Body of pancreas (tissue), 4 donors: ENCODE results near the gene CD81. TPM values are rescaled to one million over a fixed set of nuclear protein-coding genes. Genes with fewer than 3 reads are reported as not detected.

Experiments
- ATAC-seq: fragments of 150-250 bp; one replicate; pipeline ENCODE4 v1.9.1; 2016
- DNase-seq, 4 donors: peaks; one replicate each; pipeline ENCODE4 v3.0.0-alpha.2; 2019
- H3K27ac ChIP-seq, 4 donors: fragments of 200-600 bp; sonication (generic); 1 replicate in 3 of 4; 2 replicates in 1 of 4; pipeline versions ENCODE4 v1.5.1 to v1.6.1; 2016 to 2019; ENCODE audit warnings: mild to moderate bottlenecking in 1 of 4, mixed read lengths in 1 of 4, moderate library complexity in 1 of 4
- H3K27me3 ChIP-seq, 2 donors: fragments of 200-600 bp; sonication (generic); one replicate each; pipeline ENCODE4 v1.6.0; 2016; ENCODE audit warnings: mild to moderate bottlenecking in 1 of 2
- H3K36me3 ChIP-seq, 2 donors: fragments of 200-600 bp; sonication (generic); replicated peaks in 1 of 2; 2 replicates each; pipeline ENCODE4 v1.5.1; 2016; ENCODE audit warnings: low read depth in 2 of 2; ENCODE audit not compliant: insufficient read depth in 1 of 2
- H3K4me1 ChIP-seq: fragments of 200-600 bp; sonication (generic); one replicate; pipeline ENCODE4 v1.6.0; 2016
- H3K4me3 ChIP-seq, 2 donors: fragments of 200-600 bp; sonication (generic); 1 replicate in 1 of 2; 2 replicates in 1 of 2; pipeline ENCODE4 v1.5.1; 2016 to 2019
- H3K9me3 ChIP-seq, 3 donors: fragments of 200-600 bp; sonication (generic); 1 replicate in 2 of 3; 2 replicates in 1 of 3; pipeline ENCODE4 v1.5.1; 2016
- POLR2A ChIP-seq, 3 donors: fragments of 450-650 bp; IDR thresholded peaks; one replicate each; pipeline ENCODE4 v1.6.1; 2016; ENCODE audit warnings: antibody characterized with exemption in 3 of 3, mild to moderate bottlenecking in 2 of 3
- whole genome bisulfite sequencing, 2 donors: methylation state at CpG; one replicate each; pipeline ENCODE4 v1.1.5; 2017; 5-methylcytosine and 5-hydroxymethylcytosine counted together
- intact Hi-C: fragments of 100-400 bp; cut with DNase I; formaldehyde crosslinking; loops from one replicate; pipeline ENCODE4 v1.15.1; 2023
- total RNA-seq, 2 donors: library from RNA; depleted of rRNA; stranded (reverse); fragments of >200 nt; gene quantifications; one replicate each; pipeline ENCODE4 v1.1.0, GENCODE V29; 2016
- TF ChIP-seq, protein P1 (sequence below), 7 experiments: fragments of 450-650 bp in 4 of 7; fragments of 200-600 bp in 3 of 7; sonication (generic) in 3 of 7; IDR thresholded peaks; one replicate each; pipeline ENCODE4 v1.5.1; 2016 to 2019; ENCODE audit warnings: antibody characterized with exemption in 7 of 7

Gene CD81
- total RNA-seq, 2 donors from 2014 or later = 217 to 332 TPM

DNA sequence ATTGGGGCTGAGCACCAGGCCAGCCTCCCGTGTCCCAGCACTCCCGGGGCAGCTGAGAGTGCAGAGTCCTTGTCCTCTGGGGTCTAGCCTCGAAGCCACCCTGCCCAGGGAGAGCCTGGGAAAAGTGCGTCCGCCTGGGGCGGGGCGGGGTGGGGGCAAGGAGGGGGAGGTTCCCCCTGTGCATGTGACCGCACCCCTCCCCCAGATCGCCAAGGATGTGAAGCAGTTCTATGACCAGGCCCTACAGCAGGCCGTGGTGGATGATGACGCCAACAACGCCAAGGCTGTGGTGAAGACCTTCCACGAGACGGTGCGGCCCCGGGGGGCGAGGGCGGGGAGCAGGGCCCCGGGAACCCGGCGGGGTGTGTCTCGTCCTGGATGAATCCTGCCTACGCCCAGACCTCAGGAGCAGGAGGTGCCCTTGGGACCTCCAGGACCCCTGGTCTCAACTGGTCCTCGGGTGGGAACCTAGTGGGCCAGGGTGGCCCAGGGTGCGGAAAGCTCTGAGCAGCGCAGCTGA is 18.2 kb downstream of the CD81 start:
- Histone ChIP-seq H3K9me3 (no peaks in the 10 kb centered on the region), H3K36me3 (peaks cover 0 to 17% of the 10 kb centered on the region in 2 donors), H3K4me3 (no peak overlapping the region), H3K4me1 (peaks cover 17% of the 10 kb centered on the region), H3K27me3 (no peaks in the 10 kb centered on the region), H3K27ac (peak overlapping the region in 1 of 4 donors; percentile 10)
- TF ChIP-seq, protein P1, sequence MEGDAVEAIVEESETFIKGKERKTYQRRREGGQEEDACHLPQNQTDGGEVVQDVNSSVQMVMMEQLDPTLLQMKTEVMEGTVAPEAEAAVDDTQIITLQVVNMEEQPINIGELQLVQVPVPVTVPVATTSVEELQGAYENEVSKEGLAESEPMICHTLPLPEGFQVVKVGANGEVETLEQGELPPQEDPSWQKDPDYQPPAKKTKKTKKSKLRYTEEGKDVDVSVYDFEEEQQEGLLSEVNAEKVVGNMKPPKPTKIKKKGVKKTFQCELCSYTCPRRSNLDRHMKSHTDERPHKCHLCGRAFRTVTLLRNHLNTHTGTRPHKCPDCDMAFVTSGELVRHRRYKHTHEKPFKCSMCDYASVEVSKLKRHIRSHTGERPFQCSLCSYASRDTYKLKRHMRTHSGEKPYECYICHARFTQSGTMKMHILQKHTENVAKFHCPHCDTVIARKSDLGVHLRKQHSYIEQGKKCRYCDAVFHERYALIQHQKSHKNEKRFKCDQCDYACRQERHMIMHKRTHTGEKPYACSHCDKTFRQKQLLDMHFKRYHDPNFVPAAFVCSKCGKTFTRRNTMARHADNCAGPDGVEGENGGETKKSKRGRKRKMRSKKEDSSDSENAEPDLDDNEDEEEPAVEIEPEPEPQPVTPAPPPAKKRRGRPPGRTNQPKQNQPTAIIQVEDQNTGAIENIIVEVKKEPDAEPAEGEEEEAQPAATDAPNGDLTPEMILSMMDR (IDR thresholded peaks at IDR 0.05) = no peak
- 93% methylated on average over 26 of the region's 26 CpGs; no CpG with 5 or more reads in 1 of the 2 donors for WGBS, 2 donors
- intact Hi-C loops = no loop called here
- ATAC-seq (no peak), DNase-seq (no peak)

DNA sequence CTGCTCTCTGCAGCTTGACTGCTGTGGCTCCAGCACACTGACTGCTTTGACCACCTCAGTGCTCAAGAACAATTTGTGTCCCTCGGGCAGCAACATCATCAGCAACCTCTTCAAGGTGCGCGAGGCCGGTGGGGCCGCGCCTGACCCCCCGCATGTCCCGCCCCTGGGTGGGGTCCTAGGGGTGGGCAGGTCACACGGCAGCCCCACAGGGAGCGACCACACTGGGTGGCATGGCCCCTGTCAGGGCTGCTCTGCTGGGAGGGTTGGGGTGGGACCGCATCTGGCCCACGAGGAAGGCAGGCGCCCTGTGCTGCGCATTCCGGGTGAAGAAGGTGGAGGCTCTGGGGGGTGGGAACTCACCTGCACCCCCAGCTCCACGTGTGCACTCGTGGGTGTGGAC is 18.7 kb downstream of the CD81 start:
- Histone ChIP-seq H3K4me1 (peaks cover 15% of the 10 kb centered on the region), H3K9me3 (no peaks in the 10 kb centered on the region), H3K4me3 (no peak overlapping the region), H3K27me3 (no peaks in the 10 kb centered on the region), H3K36me3 (peaks cover 0 to 17% of the 10 kb centered on the region in 2 donors), H3K27ac (no peak overlapping the region)
- TF ChIP-seq, protein P1 (IDR thresholded peaks at IDR 0.05) = no peak
- no peak for TF ChIP-seq POLR2A (IDR thresholded peaks at IDR 0.05)
- intact Hi-C loops = no loop called here
- ATAC-seq = no peak
- DNase-seq = no peak
- WGBS, 2 donors = 87 to 94% methylated on average over 10 to 17 of the region's 17 CpGs

DNA sequence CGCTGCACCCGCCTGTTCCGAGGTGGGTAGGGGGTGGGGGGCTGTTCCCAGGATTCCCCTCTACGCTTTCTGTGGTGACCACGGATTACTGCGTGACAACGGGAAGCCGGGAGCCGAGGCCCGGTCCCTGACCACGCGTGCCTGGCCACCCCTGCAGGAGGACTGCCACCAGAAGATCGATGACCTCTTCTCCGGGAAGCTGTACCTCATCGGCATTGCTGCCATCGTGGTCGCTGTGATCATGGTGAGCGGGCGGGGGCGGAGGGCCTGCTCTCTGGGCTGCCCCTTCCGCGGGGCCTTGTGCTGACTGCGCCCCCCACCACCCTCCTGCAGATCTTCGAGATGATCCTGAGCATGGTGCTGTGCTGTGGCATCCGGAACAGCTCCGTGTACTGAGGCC is 19.4 kb downstream of the CD81 start:
- Histone ChIP-seq H3K4me1 (peaks cover 19% of the 10 kb centered on the region), H3K36me3 (peaks cover 0 to 17% of the 10 kb centered on the region in 2 donors), H3K27ac (no peak overlapping the region), H3K4me3 (no peak overlapping the region), H3K9me3 (no peaks in the 10 kb centered on the region), H3K27me3 (no peaks in the 10 kb centered on the region)
- WGBS, 2 donors = 91 to 93% methylated on average over 24 to 26 of the region's 26 CpGs
- ATAC-seq (no peak), DNase-seq (no peak)
- intact Hi-C loops = no loop called here
- TF ChIP-seq POLR2A (IDR thresholded peaks at IDR 0.05) = no peak
- TF ChIP-seq, protein P1 (IDR thresholded peaks at IDR 0.05) = no peak

DNA sequence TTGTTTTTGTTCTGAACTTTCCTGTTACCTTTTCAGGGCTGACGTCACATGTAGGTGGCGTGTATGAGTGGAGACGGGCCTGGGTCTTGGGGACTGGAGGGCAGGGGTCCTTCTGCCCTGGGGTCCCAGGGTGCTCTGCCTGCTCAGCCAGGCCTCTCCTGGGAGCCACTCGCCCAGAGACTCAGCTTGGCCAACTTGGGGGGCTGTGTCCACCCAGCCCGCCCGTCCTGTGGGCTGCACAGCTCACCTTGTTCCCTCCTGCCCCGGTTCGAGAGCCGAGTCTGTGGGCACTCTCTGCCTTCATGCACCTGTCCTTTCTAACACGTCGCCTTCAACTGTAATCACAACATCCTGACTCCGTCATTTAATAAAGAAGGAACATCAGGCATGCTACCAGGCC is 19.9 kb downstream of the CD81 start:
- intact Hi-C loops = no loop called here
- Histone ChIP-seq H3K9me3 (no peaks in the 10 kb centered on the region), H3K4me1 (peaks cover 25% of the 10 kb centered on the region), H3K27ac (no peak overlapping the region), H3K27me3 (no peaks in the 10 kb centered on the region), H3K4me3 (no peak overlapping the region), H3K36me3 (peaks cover 0 to 17% of the 10 kb centered on the region in 2 donors)
- ATAC-seq (no peak), DNase-seq (no peak)
- TF ChIP-seq, protein P1 (IDR thresholded peaks at IDR 0.05) = no peak
- no peak for TF ChIP-seq POLR2A (IDR thresholded peaks at IDR 0.05)
- 85 to 91% methylated on average over 12 of the region's 12 CpGs for WGBS, 2 donors

DNA sequence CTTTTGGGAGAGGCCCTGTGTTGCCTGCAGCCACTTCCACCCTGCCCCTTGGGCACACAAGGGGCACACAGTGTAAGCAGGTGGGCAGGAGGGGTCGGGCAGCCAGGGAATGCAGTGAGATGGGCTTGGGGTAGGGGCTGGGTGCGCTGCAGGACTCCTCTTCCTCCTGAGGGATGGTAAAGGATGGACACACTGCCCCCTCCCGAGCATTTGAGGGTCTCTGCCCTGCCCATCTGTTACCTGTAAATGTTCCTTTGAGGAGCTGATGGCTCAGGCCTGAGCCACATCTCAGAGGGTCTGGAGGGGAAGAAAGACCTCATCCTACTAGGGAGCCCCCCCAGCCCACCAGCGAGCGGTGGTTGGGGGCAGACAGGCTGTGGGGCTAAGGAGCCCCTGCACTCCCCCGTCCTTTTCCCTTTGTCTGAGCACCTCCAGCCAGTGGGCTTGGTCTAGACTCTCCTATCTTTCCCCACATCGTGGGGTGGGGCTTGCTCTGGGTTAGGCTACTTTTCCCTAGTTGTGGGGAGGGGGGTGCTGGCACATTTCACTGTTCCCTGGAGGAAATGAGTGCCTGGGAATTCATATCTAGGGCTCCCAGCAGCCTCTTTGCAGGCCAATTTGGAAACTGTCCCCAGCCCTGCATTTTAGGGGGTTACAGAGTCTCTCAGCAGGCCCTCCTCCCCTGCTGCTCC is 21.7 kb downstream of the CD81 start:
- no peak for ATAC-seq
- no peaks in the 10 kb centered on the region for H3K9me3 ChIP-seq
- 42 to 47% methylated on average over 4 to 7 of the region's 7 CpGs for WGBS, 2 donors
- intact Hi-C loops = no loop called here
- TF ChIP-seq, protein P1 (IDR thresholded peaks at IDR 0.05) = no peak
- TF ChIP-seq POLR2A (IDR thresholded peaks at IDR 0.05) = no peak
- peaks cover 29% of the 10 kb centered on the region for H3K4me1 ChIP-seq
- H3K27ac ChIP-seq = peak overlapping the region in 3 of 4 donors; percentile 91 to 97 (median 95)
- no peaks in the 10 kb centered on the region for H3K27me3 ChIP-seq
- H3K36me3 ChIP-seq = peaks cover 0 to 24% of the 10 kb centered on the region in 2 donors
- no peak overlapping the region for H3K4me3 ChIP-seq
- DNase-seq = no peak
